Hepatocyte (in vitro differentiated cells): ENCODE measurements around the gene ZEB2. TPM values are rescaled to one million over a fixed set of nuclear protein-coding genes. Genes with fewer than 3 reads are reported as not detected.

Experiments used
- DNase-seq: peaks from one replicate; pipeline ENCODE4 v3.0.0-alpha.2; 2016; ENCODE audit warnings: low spot score
- H2AFZ ChIP-seq: fragments of 200-600 bp; sonication (generic); 2 replicates; pipeline ENCODE4 v1.6.0; 2016; ENCODE audit warnings: antibody characterized with exemption, mild to moderate bottlenecking
- H3K27ac ChIP-seq: fragments of 200-600 bp; sonication (generic); 2 replicates; pipeline ENCODE4 v1.5.1; 2016; ENCODE audit warnings: mild to moderate bottlenecking
- H3K27me3 ChIP-seq: fragments of 200-600 bp; sonication (generic); 2 replicates; pipeline ENCODE4 v1.6.1; 2016
- H3K36me3 ChIP-seq: fragments of 200-600 bp; sonication (generic); replicated peaks from 2 replicates; pipeline ENCODE4 v1.5.1; 2016; ENCODE audit warnings: low read depth; ENCODE audit not compliant: insufficient read depth
- H3K4me1 ChIP-seq: fragments of 200-600 bp; sonication (generic); 2 replicates; pipeline ENCODE4 v1.5.1; 2016; ENCODE audit warnings: mild to moderate bottlenecking, moderate library complexity; ENCODE audit not compliant: insufficient read depth
- H3K4me2 ChIP-seq: fragments of 200-600 bp; sonication (generic); 2 replicates; pipeline ENCODE4 v1.6.0; 2016
- H3K4me3 ChIP-seq: fragments of 200-600 bp; sonication (generic); 2 replicates; pipeline ENCODE4 v1.5.1; 2016; ENCODE audit warnings: mild to moderate bottlenecking
- H3K79me2 ChIP-seq: fragments of 200-600 bp; sonication (generic); 2 replicates; pipeline ENCODE4 v1.6.0; 2017; ENCODE audit warnings: mild to moderate bottlenecking
- H3K9me2 ChIP-seq: fragments of 200-600 bp; sonication (generic); replicated peaks from 2 replicates; pipeline ENCODE4 v1.6.0; 2017; ENCODE audit warnings: mild to moderate bottlenecking; ENCODE audit not compliant: insufficient read depth
- H3K9me3 ChIP-seq: fragments of 200-600 bp; sonication (generic); 2 replicates; pipeline ENCODE4 v1.5.1; 2016; ENCODE audit warnings: low read depth, mild to moderate bottlenecking
- H4K20me1 ChIP-seq: fragments of 200-600 bp; sonication (generic); 2 replicates; pipeline ENCODE4 v1.6.0; 2016; ENCODE audit warnings: mild to moderate bottlenecking; ENCODE audit not compliant: insufficient read depth, poor library complexity, severe bottlenecking
- EZH2 ChIP-seq: fragments of 200-600 bp; sonication (generic); IDR thresholded peaks from 2 replicates; pipeline ENCODE4 v1.6.1; 2016; ENCODE audit warnings: antibody characterized with exemption, mild to moderate bottlenecking, borderline replicate concordance
- EZH2phosphoT487 ChIP-seq: fragments of 200-600 bp; sonication (generic); IDR thresholded peaks from one replicate; pipeline ENCODE4 v1.6.1; 2018; ENCODE audit warnings: antibody characterized with exemption, mild to moderate bottlenecking, low read depth, moderate library complexity; ENCODE audit not compliant: unreplicated experiment, severe bottlenecking
- WGBS: methylation state at CpG from one replicate; pipeline ENCODE4 v1.1.6; 2016; ENCODE audit warnings: low lambda C conversion rate; ENCODE audit errors: missing lambda C conversion rate; 5-methylcytosine and 5-hydroxymethylcytosine counted together
- polyA plus RNA-seq: library from polyadenylated mRNA; unstranded; fragments of >200 nt; fragmentation: Nextera tagmentation; extraction: Ambion mirVana; gene quantifications from 2 replicates; pipeline ENCODE4 v1.2.1, GENCODE V29; 2016
- total RNA-seq: library from RNA; depleted of rRNA; stranded (reverse); fragments of >200 nt; gene quantifications from 2 replicates; pipeline ENCODE4 v1.2.3, GENCODE V29; 2014
- TF ChIP-seq, protein P1 (sequence below): fragments of 200-600 bp; sonication (generic); IDR thresholded peaks from 2 replicates; pipeline ENCODE4 v1.5.1; 2016; ENCODE audit warnings: antibody characterized with exemption, mild to moderate bottlenecking; ENCODE audit not compliant: poor library complexity

Gene ZEB2
- total and polyA plus RNA-seq, 2 experiments from 2014 or later, result 17.8 to 35.5 TPM

DNA sequence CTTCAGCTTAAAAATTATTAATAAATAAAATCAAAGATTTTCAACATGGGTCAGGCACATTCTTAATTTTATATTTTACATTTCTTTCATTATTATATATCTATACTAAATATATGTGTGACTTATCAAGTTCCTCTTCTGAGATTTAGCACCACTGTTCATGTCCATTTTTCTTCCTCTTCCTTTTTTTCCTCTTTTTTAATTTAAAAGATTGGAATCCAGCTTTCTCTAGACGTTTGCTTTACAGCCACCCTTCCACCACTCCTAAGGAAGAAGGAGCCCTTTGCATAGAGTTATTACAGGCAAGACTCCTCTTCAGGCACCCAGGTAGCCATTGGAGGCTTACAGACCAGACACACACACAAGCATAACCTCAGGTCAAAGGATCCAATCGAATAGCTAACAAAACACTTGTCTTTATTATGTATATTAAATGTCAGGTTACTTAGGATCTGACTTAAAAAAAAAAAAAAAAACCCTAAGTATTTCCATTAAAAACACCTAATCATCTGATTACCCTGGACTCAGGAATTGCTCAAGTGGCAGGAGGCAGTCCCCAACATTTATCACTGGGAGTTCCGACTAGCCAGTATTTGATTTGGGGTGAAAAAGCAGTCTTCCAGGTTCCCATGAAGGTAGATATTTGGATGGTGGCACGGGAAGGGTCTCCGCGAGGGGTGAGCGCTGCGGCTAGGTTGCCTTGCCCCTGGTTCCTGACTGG lies 2.4 kb upstream of the ZEB2 start:
- Histone ChIP-seq H3K79me2 (peaks cover 24% of the 10 kb centered on the region), H3K4me3 (no peak overlapping the region), H3K36me3 (no peaks in the 10 kb centered on the region), H3K9me3 (no peaks in the 10 kb centered on the region), H2AFZ (peak overlapping the region; percentile 35), H3K4me2 (peak overlapping the region; percentile 78), H3K27ac (peak overlapping the region; percentile 78), H4K20me1 (no peaks in the 10 kb centered on the region), H3K9me2 (no peaks in the 10 kb centered on the region), H3K27me3 (peaks cover 72% of the 10 kb centered on the region), H3K4me1 (no peaks in the 10 kb centered on the region)
- TF ChIP-seq, protein P1, sequence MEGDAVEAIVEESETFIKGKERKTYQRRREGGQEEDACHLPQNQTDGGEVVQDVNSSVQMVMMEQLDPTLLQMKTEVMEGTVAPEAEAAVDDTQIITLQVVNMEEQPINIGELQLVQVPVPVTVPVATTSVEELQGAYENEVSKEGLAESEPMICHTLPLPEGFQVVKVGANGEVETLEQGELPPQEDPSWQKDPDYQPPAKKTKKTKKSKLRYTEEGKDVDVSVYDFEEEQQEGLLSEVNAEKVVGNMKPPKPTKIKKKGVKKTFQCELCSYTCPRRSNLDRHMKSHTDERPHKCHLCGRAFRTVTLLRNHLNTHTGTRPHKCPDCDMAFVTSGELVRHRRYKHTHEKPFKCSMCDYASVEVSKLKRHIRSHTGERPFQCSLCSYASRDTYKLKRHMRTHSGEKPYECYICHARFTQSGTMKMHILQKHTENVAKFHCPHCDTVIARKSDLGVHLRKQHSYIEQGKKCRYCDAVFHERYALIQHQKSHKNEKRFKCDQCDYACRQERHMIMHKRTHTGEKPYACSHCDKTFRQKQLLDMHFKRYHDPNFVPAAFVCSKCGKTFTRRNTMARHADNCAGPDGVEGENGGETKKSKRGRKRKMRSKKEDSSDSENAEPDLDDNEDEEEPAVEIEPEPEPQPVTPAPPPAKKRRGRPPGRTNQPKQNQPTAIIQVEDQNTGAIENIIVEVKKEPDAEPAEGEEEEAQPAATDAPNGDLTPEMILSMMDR, result no peak
- TF ChIP-seq EZH2phosphoT487 (peak; percentile 31), EZH2 (peak; percentile 68)
- 15% methylated on average over 8 of the region's 8 CpGs for WGBS
- DNase-seq, result no peak

DNA sequence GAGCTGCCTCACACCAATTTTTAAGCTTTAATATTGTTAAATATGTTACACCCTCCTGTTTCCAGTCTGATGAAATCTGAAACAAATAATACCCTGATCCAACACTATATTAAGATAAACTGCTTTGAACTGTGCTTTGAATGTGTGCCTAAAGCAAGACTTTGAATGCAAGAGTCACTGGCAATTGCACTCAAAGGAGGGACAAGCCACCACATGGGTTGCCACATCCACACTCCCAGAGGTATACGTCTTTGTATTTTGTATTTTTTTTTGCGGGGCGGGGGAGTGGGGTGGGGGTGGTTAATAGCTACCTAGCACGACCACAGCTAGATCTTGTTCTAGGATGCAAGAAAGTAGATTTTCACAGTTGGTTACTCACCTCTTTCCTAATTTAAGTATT lies 1.8 kb upstream of the ZEB2 start:
- TF ChIP-seq, protein P1, result no peak
- no peak for TF ChIP-seq EZH2phosphoT487
- TF ChIP-seq EZH2, result no peak
- Histone ChIP-seq H3K4me1 (no peaks in the 10 kb centered on the region), H3K9me3 (no peaks in the 10 kb centered on the region), H3K27ac (peak overlapping the region; percentile 1), H3K4me3 (no peak overlapping the region), H3K27me3 (peaks cover 67% of the 10 kb centered on the region), H3K9me2 (no peaks in the 10 kb centered on the region), H3K4me2 (peak overlapping the region; percentile 78), H3K79me2 (peaks cover 26% of the 10 kb centered on the region), H2AFZ (no peak overlapping the region), H3K36me3 (no peaks in the 10 kb centered on the region), H4K20me1 (no peaks in the 10 kb centered on the region)
- 10% methylated on average over 4 of the region's 4 CpGs for WGBS
- DNase-seq, result no peak

DNA sequence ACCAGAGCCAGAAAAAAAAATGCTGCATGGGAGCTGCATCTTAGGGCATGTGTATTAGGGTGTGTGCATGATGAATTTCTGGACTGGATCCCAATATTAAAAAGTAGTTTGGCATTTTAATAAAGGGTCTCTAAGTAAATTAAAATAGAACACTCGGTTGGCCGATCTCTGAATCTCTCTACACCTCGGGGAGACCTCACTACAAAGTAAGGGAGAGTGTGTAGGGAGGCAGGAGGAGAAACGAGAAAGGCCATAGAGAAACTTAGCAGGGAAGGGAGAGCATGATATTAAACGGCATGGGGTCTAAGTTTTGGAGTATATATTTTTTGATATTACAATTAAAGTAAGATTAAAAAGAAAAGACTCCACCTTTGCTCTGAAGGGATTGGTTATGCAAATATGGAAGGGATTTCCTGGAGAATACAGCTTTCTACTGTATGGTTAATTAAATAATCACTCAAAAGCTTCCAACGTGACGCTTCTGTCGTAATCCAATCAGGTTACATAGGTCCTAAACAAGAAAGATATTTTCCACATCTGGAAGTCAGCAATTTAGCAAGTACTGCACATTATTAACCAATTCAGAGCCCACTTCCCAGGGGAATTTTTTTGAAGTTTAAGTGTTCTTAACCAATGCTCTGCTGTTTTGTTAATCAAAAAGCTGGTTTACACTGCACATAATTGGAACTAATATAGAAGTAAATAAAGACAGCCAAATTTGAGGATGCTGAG lies 1.0 kb upstream of the ZEB2 start:
- peaks cover 69% of the 10 kb centered on the region for H3K27me3 ChIP-seq
- H3K9me2 ChIP-seq, result no peaks in the 10 kb centered on the region
- H3K79me2 ChIP-seq, result peaks cover 32% of the 10 kb centered on the region
- H2AFZ ChIP-seq, result no peak overlapping the region
- H3K4me3 ChIP-seq, result peak overlapping the region; percentile 15
- no peaks in the 10 kb centered on the region for H3K9me3 ChIP-seq
- peak overlapping the region; percentile 78 for H3K4me2 ChIP-seq
- no peaks in the 10 kb centered on the region for H4K20me1 ChIP-seq
- WGBS, result 18% methylated on average over 8 of the region's 8 CpGs
- H3K27ac ChIP-seq, result peak overlapping the region; percentile 57
- H3K4me1 ChIP-seq, result no peaks in the 10 kb centered on the region
- TF ChIP-seq EZH2phosphoT487, result no peak
- peak; percentile 24 for TF ChIP-seq EZH2
- H3K36me3 ChIP-seq, result no peaks in the 10 kb centered on the region
- no peak for DNase-seq

DNA sequence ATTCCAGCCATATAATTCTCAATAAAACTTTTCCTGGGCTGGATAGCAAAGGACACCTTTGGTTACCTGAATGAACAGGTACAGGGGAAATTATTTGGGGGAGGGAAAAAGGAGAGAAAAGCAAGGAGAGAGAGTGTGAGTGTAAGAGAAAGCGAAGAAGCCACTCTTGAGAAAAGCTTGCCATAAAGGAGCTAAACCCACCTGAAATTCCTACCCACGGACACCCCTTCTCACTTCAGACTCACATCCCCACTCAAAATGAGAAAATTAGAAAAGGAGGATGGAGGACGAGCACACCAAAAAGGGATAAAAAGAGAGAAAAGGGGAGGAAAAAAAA lies 354 bp downstream of the ZEB2 start:
- Histone ChIP-seq H3K4me2 (peak overlapping the region; percentile 78), H4K20me1 (no peaks in the 10 kb centered on the region), H3K4me3 (peak overlapping the region; percentile 30), H3K36me3 (no peaks in the 10 kb centered on the region), H3K9me3 (no peaks in the 10 kb centered on the region), H3K27me3 (peaks cover 72% of the 10 kb centered on the region), H3K27ac (peak overlapping the region; percentile 90), H2AFZ (peak overlapping the region; percentile 53), H3K9me2 (no peaks in the 10 kb centered on the region), H3K4me1 (no peaks in the 10 kb centered on the region), H3K79me2 (peaks cover 43% of the 10 kb centered on the region)
- TF ChIP-seq EZH2phosphoT487 (no peak), EZH2 (peak; percentile 51)
- WGBS, result 11% methylated on average over 3 of the region's 3 CpGs
- DNase-seq, result no peak
